Measurements from ENCODE around the gene MESP2.

The MESP2 gene

GRCh38 chr15:89760303-89761008 lies 15.7 kb upstream of the MESP2 start:
- TF ChIP-seq SIN3A (IDR thresholded peaks at IDR 0.05; ENCODE audit: borderline replicate concordance, insufficient read depth, low read length) (no peak), POLR2AphosphoS5 (IDR thresholded peaks at IDR 0.05; ENCODE audit: low read depth, low read length) (no peak), TAF1 (IDR thresholded peaks at IDR 0.05; ENCODE audit: borderline replicate concordance, insufficient read depth, low read length) (no peak), FOXP2 (optimal IDR thresholded peaks at IDR 0.05; ENCODE audit: borderline replicate concordance, extremely low read depth, extremely low read length, insufficient read depth) (no peak), REST (IDR thresholded peaks at IDR 0.05; ENCODE audit: insufficient read depth in 1 of 2, low read depth in 2 of 2, low read length in 2 of 2) (peak; percentile 80 to 89)

- TF ChIP-seq REST (IDR thresholded peaks at IDR 0.05; ENCODE audit: insufficient read depth in 1 of 2, low read depth in 2 of 2, low read length in 2 of 2) = no peak
These were observed 14.9 kb upstream of the MESP2 start for GRCh38 chr15:89761009-89761831.

GRCh38 chr15:89761929-89762328 lies 14.2 kb upstream of the MESP2 start:
- TF ChIP-seq REST (IDR thresholded peaks at IDR 0.05; ENCODE audit: insufficient read depth in 1 of 2, low read depth in 2 of 2, low read length in 2 of 2) (no peak), TAF1 (IDR thresholded peaks at IDR 0.05; ENCODE audit: borderline replicate concordance, insufficient read depth, low read length) (no peak), POLR2AphosphoS5 (IDR thresholded peaks at IDR 0.05; ENCODE audit: low read depth, low read length) (no peak), SIN3A (IDR thresholded peaks at IDR 0.05; ENCODE audit: borderline replicate concordance, insufficient read depth, low read length) (no peak), FOXP2 (optimal IDR thresholded peaks at IDR 0.05; ENCODE audit: borderline replicate concordance, extremely low read depth, extremely low read length, insufficient read depth) (no peak)

- TF ChIP-seq SIN3A (IDR thresholded peaks at IDR 0.05; ENCODE audit: borderline replicate concordance, insufficient read depth, low read length) (no peak), FOXP2 (optimal IDR thresholded peaks at IDR 0.05; ENCODE audit: borderline replicate concordance, extremely low read depth, extremely low read length, insufficient read depth) (no peak), REST (IDR thresholded peaks at IDR 0.05; ENCODE audit: insufficient read depth in 1 of 2, low read depth in 2 of 2, low read length in 2 of 2) (no peak), POLR2AphosphoS5 (IDR thresholded peaks at IDR 0.05; ENCODE audit: low read depth, low read length) (no peak), TAF1 (IDR thresholded peaks at IDR 0.05; ENCODE audit: borderline replicate concordance, insufficient read depth, low read length) (no peak)
These were observed 10.4 kb upstream of the MESP2 start for GRCh38 chr15:89765694-89766093.
